Neural progenitor cell (in vitro differentiated cells): Measurements from ENCODE around the gene TAF9B. TPM values are rescaled to one million over a fixed set of nuclear protein-coding genes. Genes with fewer than 3 reads are reported as not detected.
"Not testable (repeated sequence)": the region's sequence is repeated elsewhere in the genome, so short reads cannot be mapped to it uniquely, and the experiment has no call there.

ENCODE experiments used
- DNase-seq: peaks from one replicate; pipeline ENCODE4 v3.0.0-alpha.2; 2016; ENCODE audit warnings: low spot score
- H2AFZ ChIP-seq: fragments of 200-600 bp; sonication (generic); replicated peaks from 2 replicates; pipeline ENCODE4 v1.6.1; 2016; ENCODE audit warnings: antibody characterized with exemption
- H3F3A ChIP-seq: fragments of 200-600 bp; sonication (generic); 2 replicates; pipeline ENCODE4 v1.6.1; 2016; ENCODE audit warnings: antibody characterized with exemption, low read depth
- H3K27ac ChIP-seq: fragments of 200-600 bp; sonication (generic); 2 replicates; pipeline ENCODE4 v1.5.1; 2016; ENCODE audit warnings: mild to moderate bottlenecking
- H3K27me3 ChIP-seq: fragments of 200-600 bp; sonication (generic); 2 replicates; pipeline ENCODE4 v1.6.1; 2016; ENCODE audit warnings: mild to moderate bottlenecking, moderate library complexity
- H3K36me3 ChIP-seq: fragments of 200-600 bp; sonication (generic); 2 replicates; pipeline ENCODE4 v1.5.1; 2016
- H3K4me1 ChIP-seq: fragments of 200-600 bp; sonication (generic); 2 replicates; pipeline ENCODE4 v1.6.1; 2016; ENCODE audit warnings: mixed run types
- H3K4me2 ChIP-seq: fragments of 200-600 bp; sonication (generic); 2 replicates; pipeline ENCODE4 v1.6.1; 2016
- H3K4me3 ChIP-seq: fragments of 200-600 bp; sonication (generic); 2 replicates; pipeline ENCODE4 v1.5.1; 2016
- H3K79me2 ChIP-seq: fragments of 200-600 bp; sonication (generic); 2 replicates; pipeline ENCODE4 v1.6.1; 2016; ENCODE audit warnings: low read depth
- H3K9ac ChIP-seq: fragments of 200-600 bp; sonication (generic); 2 replicates; pipeline ENCODE4 v1.6.1; 2016
- H3K9me3 ChIP-seq: fragments of 200-600 bp; sonication (generic); 2 replicates; pipeline ENCODE4 v1.5.1; 2016; ENCODE audit warnings: low read depth
- H4K20me1 ChIP-seq: fragments of 200-600 bp; sonication (generic); 2 replicates; pipeline ENCODE4 v1.6.1; 2016; ENCODE audit warnings: low read depth
- H3K27ac Mint-ChIP-seq: 3 replicates; pipeline ENCODE4 v1.8.0; 2021; ENCODE audit warnings: mixed read lengths
- H3K27me3 Mint-ChIP-seq: 2 replicates; pipeline ENCODE4 v1.8.0; 2022; ENCODE audit warnings: low read depth, mild to moderate bottlenecking, inconsistent platforms, moderate library complexity, mixed read lengths; ENCODE audit not compliant: insufficient read depth
- H3K36me3 Mint-ChIP-seq: 3 replicates; pipeline ENCODE4 v1.8.0; 2021; ENCODE audit warnings: mixed read lengths
- H3K4me1 Mint-ChIP-seq: 3 replicates; pipeline ENCODE4 v1.8.0; 2021; ENCODE audit warnings: mixed read lengths
- H3K4me3 Mint-ChIP-seq: 3 replicates; pipeline ENCODE4 v1.8.0; 2021; ENCODE audit warnings: mild to moderate bottlenecking, moderate library complexity, mixed read lengths
- H3K9me3 Mint-ChIP-seq: 3 replicates; pipeline ENCODE4 v1.8.0; 2020; ENCODE audit warnings: mixed read lengths
- EZH2 ChIP-seq: fragments of 200-600 bp; sonication (generic); IDR thresholded peaks from 2 replicates; pipeline ENCODE4 v1.6.1; 2017; ENCODE audit warnings: antibody characterized with exemption, mild to moderate bottlenecking, moderate library complexity
- EZH2phosphoT487 ChIP-seq: fragments of 200-600 bp; sonication (generic); IDR thresholded peaks from 2 replicates; pipeline ENCODE4 v1.6.1; 2017; ENCODE audit warnings: antibody characterized with exemption
- total RNA-seq: library from RNA; depleted of rRNA; stranded (reverse); fragments of >200 nt; gene quantifications from 2 replicates; pipeline ENCODE4 v1.2.3, GENCODE V29; 2015; ENCODE audit warnings: low replicate concordance
- TF ChIP-seq, protein P1 (sequence below): fragments of 200-600 bp; sonication (generic); IDR thresholded peaks from 2 replicates; pipeline ENCODE4 v1.5.1; 2017; ENCODE audit warnings: antibody characterized with exemption, mild to moderate bottlenecking

The TAF9B gene
- total RNA-seq, 1 donor from 2014 or later = 103 TPM

DNA sequence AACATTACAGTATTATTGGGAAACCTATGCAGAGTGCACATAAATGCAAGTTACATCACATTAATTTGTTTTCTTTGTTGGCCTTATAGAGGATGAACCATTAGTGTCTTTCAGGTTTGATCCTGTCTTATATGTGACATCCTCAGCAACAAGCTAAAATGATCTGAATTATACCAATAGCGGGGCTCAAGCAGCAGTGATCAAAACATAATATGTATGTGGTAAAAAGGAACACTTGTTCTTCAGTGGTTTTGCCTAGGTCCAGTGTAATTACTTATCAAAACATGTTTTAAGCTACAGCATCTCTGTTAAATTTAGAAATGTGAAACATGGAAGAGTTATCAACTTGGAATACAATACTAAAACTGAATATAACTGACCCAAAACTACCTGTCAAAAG lies 9.1 kb downstream of the TAF9B start:
- H3K4me3 ChIP-seq = no peak overlapping the region
- H3K4me3 Mint-ChIP-seq = no peak overlapping the region
- H3K27ac Mint-ChIP-seq = no peak overlapping the region
- H3K4me1 Mint-ChIP-seq = no peaks in the 10 kb centered on the region
- H3K4me1 ChIP-seq = no peaks in the 10 kb centered on the region
- peaks cover 18% of the 10 kb centered on the region for H3F3A ChIP-seq
- H3K27me3 ChIP-seq = no peaks in the 10 kb centered on the region
- no peaks in the 10 kb centered on the region for H3K9me3 Mint-ChIP-seq
- no peaks in the 10 kb centered on the region for H3K27me3 Mint-ChIP-seq
- H2AFZ ChIP-seq = no peak overlapping the region
- no peaks in the 10 kb centered on the region for H3K9me3 ChIP-seq
- no peak overlapping the region for H3K27ac ChIP-seq
- H3K79me2 ChIP-seq = no peaks in the 10 kb centered on the region
- no peaks in the 10 kb centered on the region for H3K36me3 ChIP-seq
- H3K9ac ChIP-seq = no peak overlapping the region
- H4K20me1 ChIP-seq = peaks cover 5% of the 10 kb centered on the region
- DNase-seq = no peak
- no peak overlapping the region for H3K4me2 ChIP-seq
- no peak for TF ChIP-seq EZH2
- TF ChIP-seq, protein P1, sequence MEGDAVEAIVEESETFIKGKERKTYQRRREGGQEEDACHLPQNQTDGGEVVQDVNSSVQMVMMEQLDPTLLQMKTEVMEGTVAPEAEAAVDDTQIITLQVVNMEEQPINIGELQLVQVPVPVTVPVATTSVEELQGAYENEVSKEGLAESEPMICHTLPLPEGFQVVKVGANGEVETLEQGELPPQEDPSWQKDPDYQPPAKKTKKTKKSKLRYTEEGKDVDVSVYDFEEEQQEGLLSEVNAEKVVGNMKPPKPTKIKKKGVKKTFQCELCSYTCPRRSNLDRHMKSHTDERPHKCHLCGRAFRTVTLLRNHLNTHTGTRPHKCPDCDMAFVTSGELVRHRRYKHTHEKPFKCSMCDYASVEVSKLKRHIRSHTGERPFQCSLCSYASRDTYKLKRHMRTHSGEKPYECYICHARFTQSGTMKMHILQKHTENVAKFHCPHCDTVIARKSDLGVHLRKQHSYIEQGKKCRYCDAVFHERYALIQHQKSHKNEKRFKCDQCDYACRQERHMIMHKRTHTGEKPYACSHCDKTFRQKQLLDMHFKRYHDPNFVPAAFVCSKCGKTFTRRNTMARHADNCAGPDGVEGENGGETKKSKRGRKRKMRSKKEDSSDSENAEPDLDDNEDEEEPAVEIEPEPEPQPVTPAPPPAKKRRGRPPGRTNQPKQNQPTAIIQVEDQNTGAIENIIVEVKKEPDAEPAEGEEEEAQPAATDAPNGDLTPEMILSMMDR = no peak
- TF ChIP-seq EZH2phosphoT487 = no peak
- peaks cover 2% of the 10 kb centered on the region for H3K36me3 Mint-ChIP-seq

- Histone ChIP-seq H3K27ac (no peak overlapping the region), H3K4me2 (no peak overlapping the region), H3K4me1 (no peaks in the 10 kb centered on the region), H3K4me3 (no peak overlapping the region), H3K9ac (no peak overlapping the region), H2AFZ (no peak overlapping the region), H4K20me1 (peaks cover 5% of the 10 kb centered on the region), H3K79me2 (no peaks in the 10 kb centered on the region), H3F3A (peaks cover 18% of the 10 kb centered on the region), H3K36me3 (no peaks in the 10 kb centered on the region), H3K27me3 (no peaks in the 10 kb centered on the region), H3K9me3 (no peaks in the 10 kb centered on the region)
- no peaks in the 10 kb centered on the region for H3K4me1 Mint-ChIP-seq
- TF ChIP-seq EZH2phosphoT487 = no peak
- TF ChIP-seq, protein P1 = no peak
- TF ChIP-seq EZH2 = no peak
- no peaks in the 10 kb centered on the region for H3K9me3 Mint-ChIP-seq
- no peak overlapping the region for H3K27ac Mint-ChIP-seq
- H3K36me3 Mint-ChIP-seq = peaks cover 2% of the 10 kb centered on the region
- no peaks in the 10 kb centered on the region for H3K27me3 Mint-ChIP-seq
- DNase-seq = no peak
- H3K4me3 Mint-ChIP-seq = no peak overlapping the region
Observed at GRCh38 chrX:78129714-78130113, 9.7 kb downstream of the TAF9B start.

DNA sequence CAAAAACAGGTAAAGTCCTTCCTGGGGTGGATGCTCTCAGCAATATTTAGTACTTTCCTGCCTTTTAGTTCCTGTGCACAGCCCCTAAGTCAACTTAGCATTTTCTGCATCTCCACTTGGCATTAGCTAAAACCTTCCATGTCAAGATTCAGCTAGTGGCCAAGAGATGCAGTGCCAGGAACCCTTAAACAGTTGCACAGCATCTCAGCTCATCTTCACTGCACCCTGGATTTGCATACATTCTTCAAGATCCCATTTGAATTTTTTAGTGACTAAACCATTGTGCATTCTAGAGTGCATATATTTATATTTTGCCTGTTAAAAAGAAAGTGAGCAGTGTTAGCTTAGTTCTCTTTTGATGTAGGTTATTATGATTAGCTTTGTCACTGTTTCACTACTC lies 13.7 kb downstream of the TAF9B start:
- H3K27ac Mint-ChIP-seq, H3K4me2 ChIP-seq, H3K4me3 ChIP-seq, H3K9me3 Mint-ChIP-seq, DNase-seq, H3K27ac ChIP-seq, H3K4me3 Mint-ChIP-seq, H3K4me1 ChIP-seq, H3K36me3 ChIP-seq, H3K4me1 Mint-ChIP-seq, H3K27me3 Mint-ChIP-seq, H3K9me3 ChIP-seq, H2AFZ ChIP-seq, H3K27me3 ChIP-seq, H3K9ac ChIP-seq: not testable (repeated sequence)
- H3K79me2 ChIP-seq = peaks cover 11% of the 10 kb centered on the region
- peaks cover 30% of the 10 kb centered on the region for H4K20me1 ChIP-seq
- H3K36me3 Mint-ChIP-seq = peaks cover 11% of the 10 kb centered on the region
- peaks cover 11% of the 10 kb centered on the region for H3F3A ChIP-seq

DNA sequence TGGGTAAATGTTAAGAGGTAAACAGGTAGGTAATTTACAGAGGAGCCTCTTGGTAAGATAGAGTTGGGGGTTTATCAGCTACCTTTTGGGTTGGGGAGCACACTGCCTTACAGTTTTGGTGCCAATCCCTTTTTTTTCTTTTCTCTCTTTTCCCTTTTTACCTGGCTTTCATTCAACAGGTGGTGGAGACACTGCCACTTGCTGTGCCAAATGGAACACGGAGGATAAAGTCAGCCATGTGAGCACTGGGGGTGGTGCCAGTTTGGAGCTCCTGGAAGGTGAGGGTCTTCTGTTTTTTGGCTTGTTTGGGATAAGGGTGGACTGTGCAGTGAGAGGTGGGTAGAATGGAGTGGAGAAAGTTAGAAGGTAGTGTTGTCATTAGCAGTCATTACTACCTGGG lies 14.3 kb downstream of the TAF9B start:
- Mint-ChIP-seq H3K4me3 (no peak overlapping the region), H3K36me3 (peaks cover 11% of the 10 kb centered on the region), H3K27me3 (no peaks in the 10 kb centered on the region), H3K27ac (no peak overlapping the region), H3K4me1 (no peaks in the 10 kb centered on the region), H3K9me3 (no peaks in the 10 kb centered on the region)
- TF ChIP-seq EZH2phosphoT487 = no peak
- TF ChIP-seq EZH2 = no peak
- TF ChIP-seq, protein P1 = no peak
- no peak overlapping the region for H3K4me2 ChIP-seq
- peaks cover 6% of the 10 kb centered on the region for H3K36me3 ChIP-seq
- H3K4me3 ChIP-seq = no peak overlapping the region
- peaks cover 16% of the 10 kb centered on the region for H3K79me2 ChIP-seq
- H3K9ac ChIP-seq = no peak overlapping the region
- peaks cover 34% of the 10 kb centered on the region for H4K20me1 ChIP-seq
- DNase-seq = no peak
- H3F3A ChIP-seq = peaks cover 6% of the 10 kb centered on the region
- H3K27me3 ChIP-seq = no peaks in the 10 kb centered on the region
- H3K9me3 ChIP-seq = no peaks in the 10 kb centered on the region
- H3K27ac ChIP-seq = no peak overlapping the region
- H2AFZ ChIP-seq = no peak overlapping the region
- H3K4me1 ChIP-seq = no peaks in the 10 kb centered on the region
